HG02970 (cell line): ENCODE measurements around the gene USP48.
"Not testable (repeated sequence)": the region's sequence is repeated elsewhere in the genome, so short reads cannot be mapped to it uniquely, and the experiment has no call there.

Source experiments
- ATAC-seq: cut with Tn5 transposase; IDR thresholded peaks from one replicate; pipeline ENCODE4 v1.9.1; 2021; ENCODE audit warnings: mild to moderate bottlenecking, moderate library complexity, moderate number of reproducible peaks; ENCODE audit not compliant: unreplicated experiment, low FRiP score

Gene USP48

DNA sequence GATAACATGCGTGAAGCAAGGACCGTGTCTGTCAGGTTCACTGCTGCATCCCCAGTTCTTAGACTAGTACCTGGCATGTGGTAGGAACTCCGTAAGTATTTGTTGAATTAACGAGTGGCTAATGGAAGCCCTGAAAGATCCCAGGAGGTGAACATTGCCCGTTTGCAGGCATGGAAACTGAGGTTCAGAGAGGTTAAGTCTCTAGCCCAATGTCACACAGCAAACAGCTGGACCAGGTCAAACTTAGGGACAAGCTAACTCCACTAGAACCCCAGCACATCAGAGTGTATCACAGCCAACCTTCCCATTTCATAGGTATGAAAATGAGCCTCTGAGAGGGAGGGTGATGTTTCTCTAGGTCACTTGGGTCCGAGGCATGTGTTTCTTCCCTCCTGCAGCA is 141.4 kb downstream of the USP48 start:
- no peak for ATAC-seq

DNA sequence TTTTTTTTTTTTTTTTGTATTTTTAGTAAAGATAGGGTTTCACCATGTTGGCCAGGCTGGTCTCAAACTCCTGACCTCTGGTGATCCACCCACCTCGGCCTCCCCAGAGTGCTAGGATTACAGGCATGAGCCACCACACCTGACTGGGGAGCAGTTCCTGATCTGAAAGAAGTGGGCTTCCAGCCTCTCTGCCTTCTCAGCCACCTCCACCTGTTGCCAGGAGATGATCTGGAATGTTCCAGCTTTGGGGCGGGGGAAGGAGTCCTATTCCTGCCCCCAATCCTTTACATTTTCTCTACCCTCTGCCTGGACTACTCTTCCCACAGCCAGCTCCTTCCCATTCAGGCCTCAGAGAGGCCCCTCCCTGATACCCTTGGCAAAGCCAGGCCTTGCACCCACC is 141.9 kb downstream of the USP48 start:
- ATAC-seq, result no peak

DNA sequence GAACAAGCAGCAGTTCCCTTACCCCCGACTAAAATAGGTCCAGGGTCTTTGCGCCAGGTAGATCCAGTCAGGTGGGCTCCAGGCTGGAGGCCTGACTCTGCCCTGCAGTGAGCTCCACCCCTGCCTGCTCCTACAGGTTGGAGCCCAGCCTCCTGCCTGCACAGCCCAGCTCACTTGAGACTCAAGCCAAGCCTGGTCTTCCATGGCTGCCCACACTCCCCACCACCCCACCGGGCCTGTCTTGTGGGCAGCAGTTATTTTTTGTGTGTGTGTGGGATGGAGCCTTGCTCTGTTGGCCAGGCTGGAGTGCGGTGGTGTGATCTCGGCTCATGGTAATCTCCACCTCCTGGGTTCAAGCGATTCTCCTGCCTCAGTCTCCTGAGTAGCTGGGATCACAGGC is 142.3 kb downstream of the USP48 start:
- ATAC-seq, result no peak

DNA sequence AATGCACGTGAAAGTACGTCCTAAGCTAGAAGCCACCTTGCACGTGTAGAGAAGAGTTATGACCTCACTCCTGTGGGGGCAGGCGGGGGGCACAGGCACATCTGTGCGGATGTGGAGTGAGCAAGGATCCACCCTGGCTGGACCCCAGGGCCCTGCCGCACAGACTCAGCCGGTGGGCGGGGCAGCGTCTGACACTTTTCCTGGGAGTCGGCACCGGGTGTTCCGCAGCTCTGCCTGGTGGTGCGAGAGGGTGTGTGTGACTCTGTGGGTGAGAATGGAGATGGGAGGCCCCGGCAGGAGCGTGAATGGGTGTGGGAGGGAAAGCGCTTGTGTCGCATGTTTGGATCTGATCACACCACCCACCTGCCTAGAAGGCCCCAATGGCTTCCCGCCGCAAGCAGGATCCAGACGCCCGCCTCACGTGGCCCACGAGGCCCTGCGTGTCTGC is 143.3 kb downstream of the USP48 start:
- ATAC-seq, result no peak

DNA sequence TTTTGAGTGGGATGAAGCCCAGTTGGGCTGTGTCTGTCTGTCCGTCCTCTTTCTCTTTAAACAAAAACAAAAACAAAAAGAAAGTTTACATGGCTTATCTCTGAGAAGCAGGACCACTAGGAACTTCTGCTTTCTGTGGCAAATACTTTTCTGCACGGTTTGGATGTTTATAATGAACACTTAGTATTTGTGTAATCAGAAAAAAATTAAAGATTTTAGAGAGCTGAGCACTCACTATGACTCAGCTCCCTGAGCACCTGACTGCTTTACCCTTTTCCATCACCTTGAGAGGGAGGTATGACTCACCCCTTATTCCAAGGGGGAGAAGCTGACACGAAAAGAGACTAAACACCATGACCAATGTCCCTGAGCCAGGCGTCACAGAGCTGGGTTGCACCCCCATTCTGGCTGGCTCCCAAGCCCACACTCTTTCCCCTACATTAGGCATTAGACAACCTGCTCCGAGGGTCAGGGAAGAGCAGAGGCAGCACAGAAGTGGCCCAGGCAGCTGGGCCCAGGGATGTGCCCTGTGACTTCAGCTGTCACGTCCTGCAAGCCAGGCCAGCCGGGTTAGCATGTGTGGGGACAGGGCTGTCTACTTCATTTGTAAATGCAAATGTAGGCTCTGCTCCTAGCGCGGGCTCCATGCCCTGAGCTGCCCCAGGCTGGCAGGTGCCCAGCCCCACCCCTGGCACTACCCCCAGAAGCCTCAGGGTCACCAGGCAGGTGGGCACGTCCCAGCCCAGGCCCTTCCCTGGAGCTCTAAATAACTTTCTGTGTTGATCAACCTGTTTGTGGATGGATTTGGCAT is 144.2 kb downstream of the USP48 start:
- ATAC-seq, result no peak

DNA sequence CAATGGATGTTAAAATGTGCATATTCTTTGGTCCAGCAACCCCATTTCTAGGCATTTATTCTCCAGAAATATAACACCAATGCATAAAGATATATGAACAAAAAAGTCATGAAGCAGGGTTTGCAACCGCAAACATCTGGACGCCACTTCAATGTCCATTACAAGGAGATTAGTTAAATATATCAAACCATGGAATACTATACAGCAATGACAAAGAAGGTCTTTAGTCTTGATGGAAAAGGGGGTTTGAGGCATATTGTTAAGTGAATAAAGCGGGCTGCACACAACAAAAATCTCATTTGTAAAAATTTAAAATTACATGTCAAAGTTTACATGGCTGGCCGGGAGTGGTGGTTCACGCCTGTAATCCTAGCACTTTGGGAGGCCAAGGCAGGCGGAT is 145.4 kb downstream of the USP48 start:
- no peak for ATAC-seq

DNA sequence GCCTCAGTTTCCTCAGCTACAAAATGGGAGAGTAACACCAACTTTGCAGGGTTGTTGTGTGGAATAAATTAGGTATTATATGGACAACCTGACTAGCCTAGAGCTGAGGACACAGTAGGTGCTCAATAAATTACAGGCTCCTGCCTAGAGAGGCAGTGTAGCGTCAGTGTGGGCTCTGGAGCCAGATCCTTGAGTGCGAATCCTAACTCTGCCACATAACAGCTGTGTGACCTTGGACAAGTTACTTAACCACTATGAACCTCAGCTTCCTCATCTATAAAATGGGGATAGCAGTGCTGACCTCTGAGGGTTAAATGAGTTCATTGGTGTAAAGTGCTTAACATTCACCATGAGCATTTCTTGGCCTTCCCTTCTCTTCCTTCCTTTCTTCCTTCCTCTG is 146.9 kb downstream of the USP48 start:
- no peak for ATAC-seq

DNA sequence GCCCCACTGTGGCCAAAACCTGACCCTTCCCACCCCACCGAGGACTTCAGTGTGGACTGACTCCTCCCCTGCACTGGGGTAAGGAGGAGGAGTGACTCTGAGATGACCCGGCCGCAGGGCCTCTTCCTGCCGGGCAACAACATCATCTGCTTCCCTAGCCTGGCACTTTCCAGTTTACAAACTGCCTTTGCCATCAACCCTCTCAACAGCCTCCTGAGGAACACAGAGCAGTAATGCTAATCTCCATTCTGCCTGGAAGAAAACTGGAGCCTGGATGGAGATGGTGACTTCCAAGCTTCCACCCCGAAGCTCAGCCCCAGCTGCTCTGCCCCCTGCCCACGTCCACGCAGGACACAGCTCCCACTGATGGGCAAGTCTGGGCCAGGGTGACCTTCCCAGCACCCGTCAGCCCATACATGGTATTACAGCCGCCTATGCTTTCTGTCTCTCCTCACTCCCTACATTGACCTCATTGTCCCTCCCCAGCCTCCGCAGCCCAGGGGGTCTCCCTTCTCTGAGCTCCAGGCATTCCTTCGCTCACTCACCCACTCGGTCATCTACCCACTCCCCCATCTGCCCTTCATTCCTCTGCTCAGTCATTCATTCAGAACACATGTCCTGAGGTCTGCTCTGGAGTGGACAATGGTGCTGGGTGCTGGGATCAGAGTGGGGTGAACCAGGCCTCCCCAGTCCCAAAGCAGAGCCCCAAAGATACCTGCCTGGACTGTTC is 148.0 kb downstream of the USP48 start:
- ATAC-seq, result no peak

DNA sequence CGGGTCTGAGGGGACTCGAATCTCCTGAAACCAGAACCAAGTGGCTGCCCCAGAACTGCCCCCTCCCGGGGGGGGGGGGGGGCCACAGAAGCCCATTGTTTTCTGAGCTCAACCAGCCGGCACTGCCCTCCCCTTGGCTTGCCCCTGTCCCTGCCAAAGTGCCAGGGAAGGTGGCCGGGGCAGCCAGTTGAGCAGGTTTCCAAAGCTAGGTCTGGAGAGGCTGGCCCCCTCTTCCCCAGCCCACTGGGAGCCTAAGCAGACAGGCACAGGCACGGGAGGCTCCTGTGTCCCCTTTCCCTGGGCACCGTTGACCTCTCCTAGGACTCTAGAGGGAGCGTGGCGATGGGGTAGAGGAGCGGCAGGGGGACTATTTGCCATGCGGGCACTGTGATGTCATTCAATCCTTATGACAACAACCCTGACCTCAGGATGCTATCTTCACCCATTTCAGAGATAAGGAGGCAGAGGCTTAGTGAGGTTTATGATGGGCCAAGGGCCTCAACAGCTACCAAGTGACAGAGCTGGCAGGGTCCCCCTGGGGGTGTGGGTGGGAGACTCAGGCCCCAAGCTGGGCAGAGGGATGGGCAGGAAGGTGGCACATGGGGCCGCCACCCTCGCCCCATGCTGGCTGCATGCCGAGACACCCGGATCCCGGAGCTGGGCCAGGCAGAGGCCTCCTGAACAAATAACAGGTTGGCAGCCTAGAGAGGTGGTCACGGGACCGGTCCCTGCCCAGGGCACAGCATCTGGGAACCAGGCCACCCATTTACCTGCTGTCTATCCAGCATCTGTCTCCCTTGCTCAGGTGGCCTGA is 148.8 kb downstream of the USP48 start:
- ATAC-seq, result no peak

DNA sequence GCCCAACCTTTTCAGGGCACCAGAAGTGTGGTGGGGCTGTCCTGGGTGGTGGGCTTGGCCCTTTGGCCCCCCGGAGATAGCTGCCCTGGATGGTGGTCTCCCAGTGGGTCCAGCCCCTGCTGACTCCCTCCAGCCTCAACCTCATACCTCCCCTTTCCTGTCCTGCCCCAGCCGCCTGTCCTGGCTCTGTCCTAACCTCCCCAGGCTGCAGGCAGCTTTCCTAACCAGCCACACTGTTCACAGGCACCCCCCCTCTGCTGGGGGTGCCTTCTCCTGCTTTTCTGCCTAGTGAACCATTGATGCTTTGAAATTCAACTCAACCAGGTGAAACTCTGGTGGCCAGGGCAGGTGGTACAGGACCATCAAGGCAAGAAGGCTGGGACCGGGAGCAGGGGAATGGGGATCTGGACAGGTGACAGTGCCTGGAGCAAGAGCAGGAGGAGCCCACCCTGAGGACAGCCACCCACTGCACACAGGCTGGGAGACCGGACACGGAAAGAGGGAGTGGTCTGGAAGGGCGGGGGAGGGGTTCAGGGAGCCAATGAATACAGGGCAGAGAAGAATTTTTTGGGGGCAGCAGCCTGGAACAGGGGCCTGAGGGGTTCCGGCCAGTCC is 149.7 kb downstream of the USP48 start:
- no peak for ATAC-seq

DNA sequence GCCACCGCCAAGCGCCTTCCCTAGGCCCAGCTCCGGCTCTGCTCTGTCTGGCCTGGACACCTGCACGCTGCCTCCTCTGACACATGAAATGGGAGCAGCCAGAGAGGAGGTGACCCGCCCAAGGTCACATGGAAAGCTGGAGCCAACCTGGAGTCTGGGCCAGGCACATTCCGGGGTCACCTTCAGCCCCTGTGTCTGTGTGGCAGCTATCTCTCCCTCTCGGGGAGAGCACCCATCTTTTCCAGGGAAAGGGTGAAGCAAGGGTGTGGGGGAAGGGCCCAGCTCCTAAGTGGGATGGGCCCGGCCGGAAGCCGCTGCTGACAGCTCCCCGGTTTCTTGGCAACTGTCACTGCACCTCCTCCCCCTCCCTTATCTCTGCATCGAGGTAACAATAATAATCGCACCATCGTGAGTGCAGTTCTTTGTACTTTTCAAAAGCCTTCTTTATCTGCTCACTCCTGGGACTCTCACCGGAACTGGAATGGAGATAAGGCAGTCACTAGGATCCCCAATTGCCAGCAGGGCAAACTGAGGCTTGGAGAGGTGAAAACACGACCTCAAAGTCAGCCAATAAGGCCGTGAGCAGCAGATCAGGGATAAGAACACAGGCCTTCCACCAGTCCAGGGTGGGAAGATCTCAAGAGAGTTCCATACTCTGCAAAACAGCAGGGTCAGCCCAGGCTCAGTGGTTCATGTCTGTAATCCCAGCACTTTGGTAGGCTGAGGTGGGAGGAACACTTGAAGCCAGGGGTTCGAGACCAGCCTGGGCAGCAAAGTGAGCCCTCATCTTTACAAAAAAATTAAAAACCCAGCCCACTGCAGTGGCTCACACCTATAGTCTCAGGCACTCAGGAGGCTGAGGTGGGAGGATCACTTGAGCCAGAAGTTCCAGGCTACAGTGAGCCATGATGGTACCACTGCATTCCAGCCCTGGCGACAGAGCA is 150.7 kb downstream of the USP48 start:
- ATAC-seq, result no peak

DNA sequence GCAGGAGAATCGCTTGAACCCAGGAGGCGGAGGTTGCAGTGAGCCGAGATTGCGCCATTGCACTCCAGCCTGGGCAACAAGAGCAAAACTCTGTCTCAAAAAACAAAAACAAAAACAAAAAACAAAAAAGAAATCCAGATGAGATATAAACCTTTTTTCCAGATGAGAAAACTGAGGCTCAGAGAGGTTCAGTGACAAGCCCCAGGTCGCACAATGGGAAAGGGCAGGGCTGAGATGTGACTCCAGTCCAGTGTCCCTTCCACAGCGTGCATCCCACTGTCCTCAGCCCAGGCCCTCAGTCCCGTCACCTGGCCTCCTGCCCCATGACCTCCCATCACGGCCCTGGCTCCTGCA is 151.4 kb downstream of the USP48 start:
- ATAC-seq, result not testable (repeated sequence)

DNA sequence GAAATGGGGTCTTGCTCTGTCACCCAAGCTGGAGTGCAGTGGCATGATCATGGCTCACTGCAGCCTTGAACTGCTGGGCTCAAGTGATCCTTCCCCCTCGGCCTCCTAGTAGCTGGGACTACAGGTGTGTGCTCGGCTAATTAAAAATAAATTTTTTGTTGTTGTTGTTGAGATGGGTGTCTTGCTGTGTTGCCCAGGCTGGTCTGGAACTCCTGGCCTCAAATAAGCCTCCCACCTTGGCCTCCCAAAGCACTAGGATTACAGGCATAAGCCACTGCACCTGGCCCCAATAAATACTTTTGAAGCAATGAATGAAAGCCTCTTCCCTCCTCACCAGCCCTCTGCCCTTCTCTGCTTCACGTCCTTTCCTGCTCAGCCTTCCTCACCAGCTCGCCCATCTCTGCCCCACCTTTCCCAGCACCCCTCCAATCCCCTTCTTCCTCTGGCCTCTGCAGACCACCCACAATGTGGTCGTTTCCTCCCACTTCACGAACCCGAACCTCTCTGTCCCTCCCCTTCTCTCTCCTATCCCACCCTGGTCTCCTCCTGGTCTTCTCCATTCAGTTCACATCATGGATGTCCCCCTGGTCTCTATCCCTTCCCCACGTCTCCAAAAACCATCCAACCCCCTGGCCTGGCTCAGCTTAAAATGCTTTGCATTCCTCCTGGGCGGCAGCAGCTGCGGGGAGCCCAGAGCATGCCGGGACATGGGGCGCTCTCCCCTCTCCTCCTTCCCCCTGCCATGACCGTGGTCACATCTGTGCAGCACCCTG is 152.2 kb downstream of the USP48 start:
- no peak for ATAC-seq

DNA sequence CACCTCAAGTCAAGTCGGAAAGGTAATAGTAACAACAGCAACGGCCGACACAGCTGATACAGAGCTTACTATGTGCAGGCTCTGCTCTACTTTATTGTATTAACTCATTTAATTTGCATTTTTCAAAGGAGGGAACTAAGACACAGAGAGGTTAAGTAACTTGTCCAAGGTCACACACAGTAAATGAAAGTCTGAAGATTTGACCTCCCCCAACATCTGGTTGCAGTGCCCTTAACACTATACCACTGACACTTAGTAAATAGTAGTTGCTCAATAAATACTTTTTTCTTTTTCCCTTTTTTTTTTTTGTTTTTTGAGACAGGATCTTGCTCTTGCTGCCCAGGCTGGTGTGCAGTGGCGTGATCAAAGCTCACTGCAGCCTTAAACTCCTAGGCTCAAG is 153.0 kb downstream of the USP48 start:
- ATAC-seq, result no peak

DNA sequence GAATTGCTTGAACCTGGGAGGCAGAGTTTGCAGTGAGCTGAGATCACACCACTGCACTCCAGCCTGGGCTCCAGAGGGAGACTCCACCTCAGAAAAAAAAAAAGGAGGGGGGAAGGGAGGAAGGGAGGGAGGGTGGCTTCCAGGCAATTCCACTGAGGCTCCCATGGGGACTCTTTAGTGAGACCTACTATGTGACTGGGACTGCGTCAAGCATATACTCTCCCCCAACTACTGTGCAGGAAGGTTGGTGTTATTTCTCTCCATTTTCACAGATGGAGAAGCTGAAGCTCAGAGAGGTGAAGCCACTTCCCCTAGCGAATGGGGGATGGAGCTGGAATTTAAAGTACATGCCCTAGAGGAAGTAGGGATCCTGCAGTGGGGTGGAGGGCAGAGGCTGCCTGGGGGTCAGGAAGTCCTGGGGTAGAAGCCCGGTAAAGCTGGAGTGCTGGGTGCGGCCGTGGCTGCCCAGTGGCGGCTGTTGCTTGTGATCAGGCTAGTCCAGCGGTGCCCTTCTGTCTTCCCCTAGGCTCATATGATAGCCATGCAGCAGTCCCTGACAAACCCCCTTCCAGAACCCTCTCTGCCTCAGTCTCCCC is 154.1 kb downstream of the USP48 start:
- ATAC-seq, result no peak
